Sigmoid colon (tissue), 7 donors: ENCODE measurements around the gene TXNDC11. TPM values are rescaled to one million over a fixed set of nuclear protein-coding genes. Genes with fewer than 3 reads are reported as not detected.

ENCODE experiments used
- DNase-seq: peaks from one replicate; pipeline ENCODE4 v3.0.0-alpha.2; 2019
- H3K27ac ChIP-seq, 4 donors: fragments of 200-600 bp; sonication (generic); one replicate each; pipeline ENCODE4 v1.5.1; 2016 to 2019; ENCODE audit warnings: mild to moderate bottlenecking in 1 of 4
- H3K27me3 ChIP-seq, 3 donors: fragments of 200-600 bp; sonication (generic); one replicate each; pipeline ENCODE4 v1.5.1; 2019; ENCODE audit warnings: mild to moderate bottlenecking in 1 of 3
- H3K36me3 ChIP-seq, 4 donors: fragments of 200-600 bp; sonication (generic); one replicate each; pipeline ENCODE4 v1.5.1; 2016 to 2019
- H3K4me1 ChIP-seq, 4 donors: fragments of 200-600 bp; sonication (generic); one replicate each; pipeline ENCODE4 v1.5.1; 2017 to 2019
- H3K4me3 ChIP-seq, 4 donors: fragments of 200-600 bp; sonication (generic); one replicate each; pipeline ENCODE4 v1.5.1; 2017 to 2019; ENCODE audit warnings: mild to moderate bottlenecking in 2 of 4, moderate library complexity in 1 of 4
- H3K9me3 ChIP-seq, 4 donors: fragments of 200-600 bp in 3 of 4; sonication (generic) in 3 of 4; one replicate each; pipeline versions ENCODE4 v1.5.1 to v1.6.1; 2013 to 2019
- EP300 ChIP-seq, 4 donors: sonication (generic); formaldehyde crosslinking; IDR thresholded peaks; one replicate each; pipeline ENCODE4 v1.6.1; 2017; ENCODE audit warnings: antibody characterized with exemption in 4 of 4
- POLR2A ChIP-seq, 2 donors: fragments of 450-650 bp; IDR thresholded peaks; one replicate each; pipeline ENCODE4 v1.6.1; 2016; ENCODE audit warnings: antibody characterized with exemption in 2 of 2, mild to moderate bottlenecking in 2 of 2, moderate library complexity in 2 of 2
- POLR2AphosphoS5 ChIP-seq, 4 donors: sonication (generic); formaldehyde crosslinking; IDR thresholded peaks; one replicate each; pipeline ENCODE4 v1.6.1; 2017; ENCODE audit warnings: antibody characterized with exemption in 4 of 4
- WGBS, 2 donors: extraction: QIAGEN DNeasy Blood & Tissue Kit; methylation state at CpG; one replicate each; pipeline ENCODE4 v1.1.7; 2013; 5-methylcytosine and 5-hydroxymethylcytosine counted together
- intact Hi-C: fragments of 100-400 bp; cut with DNase I; formaldehyde crosslinking; loops from one replicate; pipeline ENCODE4 v1.15.1; 2023
- polyA plus RNA-seq, 3 donors: library from polyadenylated mRNA; stranded (reverse); fragments of 200-250 nt; gene quantifications; one replicate each; pipeline ENCODE4 v1.2.3, GENCODE V29; 2013
- total RNA-seq, 4 donors: library from RNA; depleted of rRNA; stranded (reverse); fragments of >200 nt; gene quantifications; one replicate each; pipeline ENCODE4 v1.1.0, GENCODE V29; 2016
- TF ChIP-seq, protein P1 (sequence below), 4 experiments: fragments of 450-650 bp in 3 of 4; fragments of 200-600 bp in 1 of 4; IDR thresholded peaks; one replicate each; pipeline ENCODE4 v1.5.1; 2016 to 2019; ENCODE audit warnings: antibody characterized with exemption in 4 of 4, mild to moderate bottlenecking in 3 of 4, moderate library complexity in 2 of 4
- donor health status: healthy with polysubstance abuse.
- donor health status: Bipolar disorder and iron deficiency.
- donor health status: healthy.

The TXNDC11 gene
- total and polyA plus RNA-seq, 7 donors = 25.3 to 54.0 (median 34.9) TPM

DNA sequence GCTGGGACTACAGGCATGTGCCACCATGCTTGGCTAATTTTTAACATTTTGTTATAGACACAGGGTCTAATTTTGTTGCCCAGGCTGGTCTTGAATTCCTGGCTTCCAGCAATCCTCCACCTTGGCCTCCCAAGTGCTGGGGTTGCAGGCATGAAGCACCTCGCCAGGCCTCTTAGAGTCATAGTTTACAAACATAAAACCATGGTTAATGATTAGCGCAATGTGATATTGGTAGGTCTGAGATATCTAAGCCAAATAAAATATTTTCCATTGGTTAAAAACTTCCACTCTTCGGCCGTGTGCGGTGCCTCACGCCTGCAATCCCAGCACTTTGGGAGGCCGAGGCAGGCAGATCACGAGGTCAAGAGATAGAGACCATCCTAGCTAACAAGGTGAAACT, 16.6 kb downstream of the TXNDC11 start:
- no peak overlapping the region for H3K4me3 ChIP-seq
- intact Hi-C loops = no loop called here
- TF ChIP-seq EP300 (IDR thresholded peaks at IDR 0.05) = no peak
- H3K9me3 ChIP-seq = no peaks in the 10 kb centered on the region
- H3K27me3 ChIP-seq = no peaks in the 10 kb centered on the region
- peak overlapping the region in 3 of 4 donors; percentile 5 to 53 (median 25) for H3K27ac ChIP-seq
- WGBS, 2 donors = 21 to 68% methylated on average over 8 of the region's 8 CpGs
- H3K36me3 ChIP-seq = peaks cover 0 to 82% (median 27%) of the 10 kb centered on the region in 4 donors
- no peak for DNase-seq
- H3K4me1 ChIP-seq = peaks cover 0 to 16% (median 8%) of the 10 kb centered on the region in 4 donors

- Histone ChIP-seq H3K4me1 (peaks cover 0 to 16% (median 8%) of the 10 kb centered on the region in 4 donors), H3K9me3 (no peaks in the 10 kb centered on the region), H3K4me3 (no peak overlapping the region), H3K27ac (peak overlapping the region in 3 of 4 donors; percentile 5 to 53 (median 25)), H3K36me3 (peaks cover 0 to 82% (median 32%) of the 10 kb centered on the region in 4 donors), H3K27me3 (no peaks in the 10 kb centered on the region)
- intact Hi-C loops = no loop called here
- TF ChIP-seq POLR2AphosphoS5 (IDR thresholded peaks at IDR 0.05) = no peak
- no peak for TF ChIP-seq POLR2A (IDR thresholded peaks at IDR 0.05)
- no peak for TF ChIP-seq EP300 (IDR thresholded peaks at IDR 0.05)
- TF ChIP-seq, protein P1, sequence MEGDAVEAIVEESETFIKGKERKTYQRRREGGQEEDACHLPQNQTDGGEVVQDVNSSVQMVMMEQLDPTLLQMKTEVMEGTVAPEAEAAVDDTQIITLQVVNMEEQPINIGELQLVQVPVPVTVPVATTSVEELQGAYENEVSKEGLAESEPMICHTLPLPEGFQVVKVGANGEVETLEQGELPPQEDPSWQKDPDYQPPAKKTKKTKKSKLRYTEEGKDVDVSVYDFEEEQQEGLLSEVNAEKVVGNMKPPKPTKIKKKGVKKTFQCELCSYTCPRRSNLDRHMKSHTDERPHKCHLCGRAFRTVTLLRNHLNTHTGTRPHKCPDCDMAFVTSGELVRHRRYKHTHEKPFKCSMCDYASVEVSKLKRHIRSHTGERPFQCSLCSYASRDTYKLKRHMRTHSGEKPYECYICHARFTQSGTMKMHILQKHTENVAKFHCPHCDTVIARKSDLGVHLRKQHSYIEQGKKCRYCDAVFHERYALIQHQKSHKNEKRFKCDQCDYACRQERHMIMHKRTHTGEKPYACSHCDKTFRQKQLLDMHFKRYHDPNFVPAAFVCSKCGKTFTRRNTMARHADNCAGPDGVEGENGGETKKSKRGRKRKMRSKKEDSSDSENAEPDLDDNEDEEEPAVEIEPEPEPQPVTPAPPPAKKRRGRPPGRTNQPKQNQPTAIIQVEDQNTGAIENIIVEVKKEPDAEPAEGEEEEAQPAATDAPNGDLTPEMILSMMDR (IDR thresholded peaks at IDR 0.05) = no peak
- no peak for DNase-seq
- 81 to 88% methylated on average over 1 of the region's 1 CpG for WGBS, 2 donors
Measured at GRCh38 chr16:11725457-11725856, 17.2 kb downstream of the TXNDC11 start.

DNA sequence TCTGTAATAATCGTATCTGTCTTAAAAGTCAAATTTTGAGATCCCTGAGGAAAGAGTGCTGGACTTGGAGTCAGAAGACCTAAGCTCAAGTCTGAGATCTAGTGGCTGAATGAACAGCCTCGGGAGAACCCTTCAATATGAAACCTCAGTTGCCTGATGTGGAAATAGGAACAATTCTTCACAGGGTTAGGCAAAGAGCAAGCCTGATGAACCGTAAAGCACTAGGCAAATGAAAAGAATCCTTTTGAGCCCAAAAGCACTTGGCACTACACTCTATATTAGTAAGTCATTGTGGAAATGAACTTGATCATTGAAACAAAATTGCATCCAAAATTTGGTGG, 20.2 kb downstream of the TXNDC11 start:
- no peak for TF ChIP-seq POLR2AphosphoS5 (IDR thresholded peaks at IDR 0.05)
- no peak for TF ChIP-seq POLR2A (IDR thresholded peaks at IDR 0.05)
- TF ChIP-seq EP300 (IDR thresholded peaks at IDR 0.05) = no peak
- TF ChIP-seq, protein P1 (IDR thresholded peaks at IDR 0.05) = no peak
- Histone ChIP-seq H3K36me3 (peaks cover 0 to 63% (median 28%) of the 10 kb centered on the region in 4 donors), H3K27me3 (no peaks in the 10 kb centered on the region), H3K27ac (no peak overlapping the region), H3K4me3 (no peak overlapping the region), H3K9me3 (no peaks in the 10 kb centered on the region), H3K4me1 (peaks cover 0 to 30% (median 21%) of the 10 kb centered on the region in 4 donors)
- 58 to 73% methylated on average over 3 of the region's 3 CpGs for WGBS, 2 donors
- DNase-seq = no peak
- intact Hi-C loops = no loop called here

DNA sequence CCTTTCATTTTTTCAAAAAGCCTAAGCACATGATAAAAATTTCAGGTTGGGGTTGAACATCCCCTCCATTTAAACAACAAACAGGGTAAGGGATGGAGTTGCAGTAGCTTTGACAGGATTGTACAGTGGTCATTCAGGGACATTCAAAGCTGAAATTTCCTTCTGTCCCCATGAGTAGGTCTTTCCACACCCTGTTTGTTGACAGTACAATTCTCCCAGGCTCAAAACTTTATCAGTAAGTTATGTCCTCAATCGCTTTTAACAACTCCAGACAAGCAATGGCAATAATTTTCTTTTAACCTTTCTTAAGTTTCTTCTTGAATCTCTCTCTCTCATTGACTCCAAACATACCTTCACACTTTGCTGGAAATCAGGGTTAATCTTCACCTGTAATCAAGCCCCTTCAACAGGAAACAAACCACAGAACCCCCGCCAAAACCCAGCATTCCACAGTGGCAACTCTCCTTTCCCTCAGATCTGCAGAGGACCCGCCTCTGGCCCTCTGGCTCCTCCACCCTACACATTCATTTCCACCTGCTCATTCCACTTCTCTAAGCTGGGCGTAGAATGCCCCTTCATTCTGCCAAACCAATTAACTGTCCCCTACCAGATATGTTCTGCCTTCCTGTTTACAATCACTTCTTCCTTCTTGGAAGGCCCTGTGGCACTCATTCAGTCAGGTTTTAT, 20.7 kb downstream of the TXNDC11 start:
- H3K27me3 ChIP-seq = no peaks in the 10 kb centered on the region
- H3K36me3 ChIP-seq = peaks cover 0 to 63% (median 26%) of the 10 kb centered on the region in 4 donors
- no peaks in the 10 kb centered on the region for H3K9me3 ChIP-seq
- 18 to 60% methylated on average over 4 of the region's 4 CpGs for WGBS, 2 donors
- no peak for DNase-seq
- intact Hi-C loops = no loop called here
- H3K4me3 ChIP-seq = no peak overlapping the region
- peaks cover 0 to 35% (median 24%) of the 10 kb centered on the region in 4 donors for H3K4me1 ChIP-seq
- H3K27ac ChIP-seq = no peak overlapping the region
- no peak for TF ChIP-seq EP300 (IDR thresholded peaks at IDR 0.05)
- no peak for TF ChIP-seq POLR2A (IDR thresholded peaks at IDR 0.05)
- TF ChIP-seq, protein P1 (IDR thresholded peaks at IDR 0.05) = no peak
- TF ChIP-seq POLR2AphosphoS5 (IDR thresholded peaks at IDR 0.05) = no peak

GRCh38 chr16:11719762-11720161, 22.9 kb downstream of the TXNDC11 start:
- H3K27ac ChIP-seq = no peak overlapping the region

More at GRCh38 chr16:11719762-11720161, 22.9 kb downstream of the TXNDC11 start:
- no peak for TF ChIP-seq POLR2AphosphoS5 (IDR thresholded peaks at IDR 0.05)
- TF ChIP-seq, protein P1 (IDR thresholded peaks at IDR 0.05) = no peak
- no peak for TF ChIP-seq POLR2A (IDR thresholded peaks at IDR 0.05)
- no peak for TF ChIP-seq EP300 (IDR thresholded peaks at IDR 0.05)
- H3K36me3 ChIP-seq = peaks cover 0 to 48% (median 20%) of the 10 kb centered on the region in 4 donors
- intact Hi-C loops = loop anchor here (5.0 kb wide), 1 partner anchor 187 kb away; no protein-coding TSS in a partner anchor
- WGBS, 2 donors = 97% methylated on average over 4 of the region's 4 CpGs
- no peaks in the 10 kb centered on the region for H3K27me3 ChIP-seq
- no peaks in the 10 kb centered on the region for H3K9me3 ChIP-seq
- H3K4me1 ChIP-seq = peaks cover 0 to 39% (median 36%) of the 10 kb centered on the region in 4 donors
- no peak overlapping the region for H3K4me3 ChIP-seq
- no peak for DNase-seq
